GM13977 (cell line): ENCODE results near the gene FAM193A.
"Not testable (repeated sequence)": the region's sequence is repeated elsewhere in the genome, so short reads cannot be mapped to it uniquely, and the experiment has no call there.

ENCODE experiments used
- DNase-seq: peaks from one replicate; pipeline ENCODE4 v3.0.0; 2012; ENCODE audit warnings: low spot score
- in situ Hi-C: fragments of 300-500 bp; cut with MboI; formaldehyde crosslinking; loops from one replicate; pipeline ENCODE4 v1.12.0; 2022; ENCODE audit warnings: low sequenced_read_pairs, low pct_unique_long_range_greater_than_20kb, mixed read lengths, inconsistent platforms; ENCODE audit not compliant: unreplicated experiment
- TF ChIP-seq, protein P1 (sequence below): IDR thresholded peaks from 2 replicates; pipeline ENCODE4 v1.5.1; 2012; ENCODE audit warnings: mild to moderate bottlenecking, control low read depth; ENCODE audit not compliant: insufficient read depth; ENCODE audit errors: extremely low read depth, missing control alignments

FAM193A gene

GRCh38 chr4:2731907-2732317, 195.5 kb downstream of the FAM193A start:
- TF ChIP-seq, protein P1, sequence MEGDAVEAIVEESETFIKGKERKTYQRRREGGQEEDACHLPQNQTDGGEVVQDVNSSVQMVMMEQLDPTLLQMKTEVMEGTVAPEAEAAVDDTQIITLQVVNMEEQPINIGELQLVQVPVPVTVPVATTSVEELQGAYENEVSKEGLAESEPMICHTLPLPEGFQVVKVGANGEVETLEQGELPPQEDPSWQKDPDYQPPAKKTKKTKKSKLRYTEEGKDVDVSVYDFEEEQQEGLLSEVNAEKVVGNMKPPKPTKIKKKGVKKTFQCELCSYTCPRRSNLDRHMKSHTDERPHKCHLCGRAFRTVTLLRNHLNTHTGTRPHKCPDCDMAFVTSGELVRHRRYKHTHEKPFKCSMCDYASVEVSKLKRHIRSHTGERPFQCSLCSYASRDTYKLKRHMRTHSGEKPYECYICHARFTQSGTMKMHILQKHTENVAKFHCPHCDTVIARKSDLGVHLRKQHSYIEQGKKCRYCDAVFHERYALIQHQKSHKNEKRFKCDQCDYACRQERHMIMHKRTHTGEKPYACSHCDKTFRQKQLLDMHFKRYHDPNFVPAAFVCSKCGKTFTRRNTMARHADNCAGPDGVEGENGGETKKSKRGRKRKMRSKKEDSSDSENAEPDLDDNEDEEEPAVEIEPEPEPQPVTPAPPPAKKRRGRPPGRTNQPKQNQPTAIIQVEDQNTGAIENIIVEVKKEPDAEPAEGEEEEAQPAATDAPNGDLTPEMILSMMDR: no peak
- DNase-seq: no peak
- in situ Hi-C loops: no loop called here

DNA sequence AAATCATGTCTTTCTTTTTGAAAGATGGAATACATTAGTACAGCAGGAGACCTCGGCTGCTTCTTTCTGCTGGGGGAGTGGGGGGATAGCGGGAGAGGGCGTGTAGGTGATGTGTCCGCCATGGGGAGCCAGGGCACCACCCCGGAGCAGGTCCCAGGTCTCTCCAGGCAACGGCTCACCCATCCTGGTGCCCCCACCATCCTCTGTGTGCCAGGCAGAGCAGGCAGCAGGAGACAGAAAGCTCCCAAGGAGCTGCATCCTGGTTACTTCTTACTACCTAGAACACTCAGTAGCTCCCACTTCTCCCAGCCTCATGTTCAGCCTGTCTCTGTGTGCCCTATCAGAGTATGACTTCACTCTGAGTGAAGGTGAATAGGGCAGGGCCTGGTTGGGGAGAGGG, 196.1 kb downstream of the FAM193A start:
- TF ChIP-seq, protein P1: no peak
- DNase-seq: no peak
- in situ Hi-C loops: no loop called here

DNA sequence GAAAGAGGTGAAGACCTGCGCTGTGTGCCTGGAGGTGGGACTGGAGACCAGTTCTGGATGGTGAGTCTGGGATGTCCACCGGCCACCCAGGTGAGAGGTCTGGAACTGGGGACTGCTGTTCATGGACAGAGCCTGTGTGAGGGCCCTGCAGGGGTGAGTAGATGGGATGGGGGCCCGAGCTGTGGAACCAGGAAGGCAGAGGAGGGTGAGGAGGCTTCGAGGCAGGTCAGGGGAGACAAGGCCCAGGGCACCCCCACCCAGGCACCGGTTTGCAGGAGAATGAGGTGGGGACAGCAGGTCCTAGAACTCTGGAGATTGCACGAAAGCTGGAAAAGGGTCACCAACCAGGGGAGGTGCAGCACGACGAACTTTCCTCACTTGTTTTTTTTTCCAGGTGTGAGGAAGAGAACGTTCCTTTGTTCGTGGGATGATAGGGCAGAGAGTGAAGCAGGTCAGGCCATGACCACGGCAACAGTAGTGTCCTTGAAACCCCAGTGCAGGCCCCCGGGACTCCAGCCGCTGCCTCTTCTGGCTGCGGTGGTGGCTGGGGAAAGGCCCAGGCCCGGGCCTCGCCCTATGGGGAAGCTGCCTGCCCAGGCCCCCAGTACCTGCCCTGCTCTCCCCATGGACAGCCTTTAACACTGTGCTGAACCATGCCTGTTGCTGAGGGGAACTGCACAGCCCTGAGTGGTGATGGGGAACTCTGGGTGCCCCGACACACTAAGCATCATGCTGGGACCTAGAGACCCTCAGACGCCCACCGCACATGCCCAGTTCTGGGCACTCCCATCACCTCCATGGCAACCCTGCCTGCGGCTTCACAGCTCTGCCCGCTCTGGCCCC, 196.8 kb downstream of the FAM193A start:
- in situ Hi-C loops: no loop called here
- TF ChIP-seq, protein P1: no peak
- no peak for DNase-seq

DNA sequence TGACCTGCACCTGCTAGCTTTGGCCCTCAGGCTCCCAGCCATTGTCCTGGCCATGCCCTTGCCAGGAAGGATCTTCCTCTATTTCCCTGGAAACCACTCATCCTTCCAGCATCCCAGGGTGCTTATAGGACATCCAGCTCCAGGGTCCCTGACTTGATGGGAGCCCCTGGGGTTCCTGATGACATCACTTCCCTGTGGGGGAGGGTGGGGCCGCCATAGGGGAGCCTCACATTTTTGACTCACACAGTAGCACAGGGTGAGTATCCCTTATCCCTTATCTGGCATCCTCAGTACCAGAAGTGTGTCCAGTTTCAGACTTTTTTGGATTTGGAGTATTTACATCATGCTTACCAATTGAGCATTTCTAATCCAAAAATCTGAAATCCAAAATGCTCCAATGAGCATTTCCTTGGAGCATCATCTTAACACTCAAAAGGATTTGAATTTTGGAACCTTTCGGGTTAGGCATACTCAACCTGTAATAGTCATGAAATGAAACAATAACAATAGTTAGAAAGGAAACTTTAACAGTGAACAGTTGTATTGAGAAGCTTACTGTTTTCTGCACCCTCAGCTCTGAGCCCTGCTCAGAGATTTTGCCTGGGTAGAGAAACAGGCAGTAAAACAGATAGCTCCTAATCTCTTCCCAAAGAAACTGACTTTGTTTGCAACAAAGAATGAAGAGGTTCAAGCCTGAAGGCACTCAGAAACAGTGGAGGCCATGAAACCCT, 197.6 kb downstream of the FAM193A start:
- in situ Hi-C loops: no loop called here
- TF ChIP-seq, protein P1: no peak
- no peak for DNase-seq

GRCh38 chr4:2734612-2735011, 198.2 kb downstream of the FAM193A start:
- in situ Hi-C loops: no loop called here
- no peak for DNase-seq
- TF ChIP-seq, protein P1: no peak

DNA sequence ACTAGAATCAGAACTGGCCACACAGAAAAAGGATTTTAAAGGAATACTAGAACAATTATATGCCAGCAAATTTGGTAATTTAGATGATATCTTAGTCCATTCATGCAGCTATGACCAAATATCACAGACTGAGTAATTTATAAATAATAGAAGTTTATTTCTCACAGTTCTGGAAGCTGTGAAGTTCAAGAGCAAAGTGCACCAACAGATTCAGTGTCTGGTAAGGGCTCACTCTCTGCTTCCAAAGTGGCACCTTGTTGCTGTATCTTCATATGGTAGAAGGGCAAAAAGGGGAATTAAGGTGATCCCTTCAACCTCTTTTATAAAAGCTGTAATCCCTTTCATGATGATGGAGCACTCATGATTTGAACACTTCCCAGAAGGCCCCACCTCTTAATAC, 199.4 kb downstream of the FAM193A start:
- in situ Hi-C loops: no loop called here
- DNase-seq: no peak
- TF ChIP-seq, protein P1: no peak

- not testable (repeated sequence) for DNase-seq
Observed at GRCh38 chr4:2738296-2738695, 201.8 kb downstream of the FAM193A start.

More at GRCh38 chr4:2738296-2738695, 201.8 kb downstream of the FAM193A start:
- in situ Hi-C loops: not testable (repeated sequence)
